Stimulated activated naive B cell treated with anti-CD40 and anti-IgM and Interleukin-4, amounts not matched to agents 10 μg/mL and 1 μg/mL and 100 μg/mL, for 72 hours (primary cell): Measurements from ENCODE around the gene PIH1D1.

ENCODE experiments used
- ATAC-seq, 2 donors: fragments of 150-1000 bp; cut with Tn5 transposase; replicated peaks; 2 replicates each; pipeline ENCODE4 v1.10.0; 2021; ENCODE audit warnings: moderate library complexity in 1 of 2
- DNase-seq: peaks from one replicate; pipeline ENCODE4 v3.0.0; 2021
- H3K27ac Mint-ChIP-seq: one replicate; pipeline ENCODE4 v1.8.0; 2022; ENCODE audit warnings: mild to moderate bottlenecking, mixed read lengths
- H3K27me3 Mint-ChIP-seq, 2 donors: one replicate each; pipeline ENCODE4 v1.8.0; 2022; ENCODE audit warnings: mixed read lengths in 2 of 2
- H3K36me3 Mint-ChIP-seq, 2 donors: one replicate each; pipeline ENCODE4 v1.8.0; 2022; ENCODE audit warnings: mixed read lengths in 2 of 2, mild to moderate bottlenecking in 1 of 2
- H3K4me1 Mint-ChIP-seq, 2 donors: one replicate each; pipeline ENCODE4 v1.8.0; 2022; ENCODE audit warnings: mixed read lengths in 2 of 2, mild to moderate bottlenecking in 1 of 2
- H3K4me3 Mint-ChIP-seq, 2 donors: one replicate each; pipeline ENCODE4 v1.8.0; 2022; ENCODE audit warnings: mild to moderate bottlenecking in 2 of 2, mixed read lengths in 2 of 2, moderate library complexity in 1 of 2
- H3K9me3 Mint-ChIP-seq, 2 donors: one replicate each; pipeline ENCODE4 v1.8.0; 2022; ENCODE audit warnings: mixed read lengths in 2 of 2, mild to moderate bottlenecking in 1 of 2

PIH1D1 gene

GRCh38 chr19:49430172-49430677 is 21.4 kb downstream of the PIH1D1 start:
- Mint-ChIP-seq H3K27ac (no peak overlapping the region), H3K36me3 (peaks cover 2 to 4% of the 10 kb centered on the region in 2 donors), H3K4me3 (no peak overlapping the region), H3K4me1 (peaks cover 52 to 70% of the 10 kb centered on the region in 2 donors), H3K27me3 (peaks cover 87 to 98% of the 10 kb centered on the region in 2 donors), H3K9me3 (peaks cover 0 to 3% of the 10 kb centered on the region in 2 donors)
- DNase-seq (no peak), ATAC-seq (no peak)

DNA sequence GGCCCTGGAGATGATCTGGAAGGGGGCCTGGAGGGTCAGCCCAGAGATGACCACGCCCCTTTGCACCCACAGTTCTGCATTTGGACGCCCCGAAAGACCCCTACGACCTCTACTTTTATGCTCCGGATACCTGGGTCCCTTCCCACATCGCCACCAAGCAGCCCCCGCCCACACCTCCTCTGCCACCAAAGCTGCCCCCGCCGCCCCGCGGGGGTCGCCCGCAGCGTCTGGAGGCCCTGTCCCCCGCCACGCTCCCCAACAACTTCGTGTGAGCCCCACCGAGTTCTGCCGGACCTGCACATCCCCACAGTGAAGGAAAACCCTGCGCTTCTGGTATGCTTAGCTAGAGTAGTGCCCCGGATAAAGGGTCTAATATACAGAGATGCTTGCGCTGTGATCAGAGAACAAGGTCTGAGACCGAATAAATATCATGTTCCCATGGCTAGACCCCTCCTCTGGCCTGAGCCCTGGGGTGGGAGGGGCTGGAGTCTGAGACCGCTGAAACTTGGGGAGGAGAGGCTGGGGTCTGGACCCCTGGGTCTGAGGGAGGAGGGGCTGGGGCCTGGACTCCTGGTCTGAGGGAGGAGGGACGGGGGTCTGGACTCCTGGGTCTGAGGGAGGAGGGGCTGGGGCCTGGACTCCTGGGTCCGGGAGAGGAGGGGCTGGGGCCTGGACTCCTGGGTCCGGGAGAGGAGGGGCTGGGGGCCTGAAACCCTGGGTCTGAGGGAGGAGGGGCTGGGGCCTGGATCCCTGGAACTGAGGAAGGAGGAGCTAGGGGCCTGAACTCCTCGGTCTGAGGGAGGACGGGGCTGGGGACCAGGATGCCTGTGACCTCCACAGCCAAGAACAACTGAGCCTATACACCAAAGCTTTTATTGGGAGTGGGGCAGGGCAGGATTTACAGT is 22.8 kb downstream of the PIH1D1 start:
- Mint-ChIP-seq H3K36me3 (peaks cover 2 to 4% of the 10 kb centered on the region in 2 donors), H3K27ac (no peak overlapping the region), H3K4me1 (peaks cover 53 to 75% of the 10 kb centered on the region in 2 donors), H3K27me3 (peaks cover 91 to 99% of the 10 kb centered on the region in 2 donors), H3K4me3 (peak overlapping the region; percentile 53 to 66), H3K9me3 (peaks cover 0 to 3% of the 10 kb centered on the region in 2 donors)
- no peak for ATAC-seq
- DNase-seq: no peak

- ATAC-seq: peak; percentile 46 to 52
- no peak for DNase-seq
- Mint-ChIP-seq H3K9me3 (peaks cover 0 to 3% of the 10 kb centered on the region in 2 donors), H3K36me3 (peaks cover 2 to 4% of the 10 kb centered on the region in 2 donors), H3K4me1 (peaks cover 55 to 76% of the 10 kb centered on the region in 2 donors), H3K27me3 (peaks cover 91 to 99% of the 10 kb centered on the region in 2 donors), H3K27ac (no peak overlapping the region), H3K4me3 (peak overlapping the region; percentile 53 to 66)
Observed at GRCh38 chr19:49427855-49428546, 23.6 kb downstream of the PIH1D1 start.

DNA sequence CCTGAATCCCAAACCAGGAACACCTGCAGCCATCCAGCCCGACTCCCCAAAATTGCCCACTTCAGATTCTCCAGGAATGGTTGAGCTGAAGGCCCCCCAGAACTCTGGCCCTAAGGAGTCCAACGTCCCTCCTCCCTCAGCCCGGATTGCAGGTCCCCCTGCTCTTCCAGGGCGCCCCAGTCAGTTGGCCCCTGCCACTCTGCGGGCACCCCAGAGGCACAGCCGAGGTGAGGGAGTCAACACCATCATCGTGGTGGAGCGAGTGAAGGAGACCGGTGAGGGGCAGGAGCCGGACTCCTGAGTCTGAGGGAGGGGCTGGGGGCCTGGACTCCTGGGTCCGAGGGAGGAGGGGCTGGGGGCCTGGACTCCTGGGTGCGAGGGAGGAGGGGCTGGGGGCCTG is 24.3 kb downstream of the PIH1D1 start:
- Mint-ChIP-seq H3K27me3 (peaks cover 92 to 99% of the 10 kb centered on the region in 2 donors), H3K4me3 (peak overlapping the region in 1 of 2 donors; percentile 23), H3K27ac (no peak overlapping the region), H3K9me3 (peaks cover 0 to 3% of the 10 kb centered on the region in 2 donors), H3K4me1 (peaks cover 56 to 76% of the 10 kb centered on the region in 2 donors), H3K36me3 (peaks cover 2 to 3% of the 10 kb centered on the region in 2 donors)
- DNase-seq: no peak
- ATAC-seq: no peak

- peaks cover 61 to 84% of the 10 kb centered on the region in 2 donors for H3K4me1 Mint-ChIP-seq
- peak overlapping the region; percentile 15 for H3K27ac Mint-ChIP-seq
- peaks cover 92 to 99% of the 10 kb centered on the region in 2 donors for H3K27me3 Mint-ChIP-seq
- DNase-seq: no peak
- H3K4me3 Mint-ChIP-seq: no peak overlapping the region
- H3K9me3 Mint-ChIP-seq: no peaks in the 10 kb centered on the region
- no peak for ATAC-seq
- H3K36me3 Mint-ChIP-seq: peaks cover 0 to 2% of the 10 kb centered on the region in 2 donors
Observed at GRCh38 chr19:49425922-49426592, 25.6 kb downstream of the PIH1D1 start.

DNA sequence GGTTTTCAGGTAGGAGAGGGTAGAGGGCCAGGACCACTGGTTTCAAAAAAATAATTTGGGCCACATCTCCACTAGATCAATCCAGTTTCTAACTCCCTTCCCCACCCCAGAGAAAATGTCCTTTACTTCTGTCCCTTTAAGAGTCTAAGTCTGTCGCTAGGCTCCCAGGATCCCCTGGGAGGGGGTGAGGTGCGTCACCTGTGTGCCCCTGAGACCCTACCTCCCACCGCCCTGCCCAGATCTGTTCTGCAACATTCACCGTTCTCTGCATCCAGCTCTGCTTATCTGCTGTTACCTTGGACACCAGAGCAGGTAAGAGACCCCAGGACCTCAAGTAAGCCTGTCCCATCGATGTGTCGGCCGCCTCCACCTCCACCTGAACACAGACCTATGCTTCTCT is 26.4 kb downstream of the PIH1D1 start, which contains the start of gene GFY:
Gene GFY, plus strand, starts transcription at position 211 of the 400 bp plus-strand sequence. CDS start 1,043 bp downstream, outside the sequence.
- ATAC-seq (no peak), DNase-seq (no peak)
- H3K27me3 Mint-ChIP-seq: peaks cover 92 to 99% of the 10 kb centered on the region in 2 donors
- no peaks in the 10 kb centered on the region for H3K9me3 Mint-ChIP-seq
- H3K4me1 Mint-ChIP-seq: peaks cover 58 to 86% of the 10 kb centered on the region in 2 donors
- no peak within 1 kb of the TSS for H3K4me3 Mint-ChIP-seq
- peaks cover 0 to 2% of the 10 kb centered on the region in 2 donors for H3K36me3 Mint-ChIP-seq
- peak within 1 kb of the TSS; percentile 15 for H3K27ac Mint-ChIP-seq

DNA sequence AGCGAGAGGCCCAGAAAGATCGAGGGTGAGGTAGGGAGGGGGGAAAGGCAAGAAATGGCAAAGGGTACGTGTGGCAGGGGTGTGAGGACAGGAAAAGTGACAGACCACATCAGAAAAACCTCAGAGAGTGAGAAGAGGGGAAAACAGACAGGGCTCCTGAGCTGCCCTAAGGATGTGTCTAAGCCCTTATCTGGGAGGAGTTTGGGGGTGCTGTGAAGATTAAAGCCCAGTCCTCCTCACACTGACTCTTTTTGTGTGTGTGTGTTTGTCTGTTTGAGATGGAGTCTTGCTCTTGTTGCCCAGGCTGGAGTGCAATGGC is 27.7 kb downstream of the PIH1D1 start:
- ATAC-seq (no peak), DNase-seq (no peak)
- H3K36me3 Mint-ChIP-seq: peaks cover 0 to 2% of the 10 kb centered on the region in 2 donors
- peaks cover 94 to 100% of the 10 kb centered on the region in 2 donors for H3K27me3 Mint-ChIP-seq
- H3K4me3 Mint-ChIP-seq: no peak overlapping the region
- no peaks in the 10 kb centered on the region for H3K9me3 Mint-ChIP-seq
- peaks cover 54 to 80% of the 10 kb centered on the region in 2 donors for H3K4me1 Mint-ChIP-seq
- H3K27ac Mint-ChIP-seq: no peak overlapping the region

GRCh38 chr19:49423071-49423984 is 28.3 kb downstream of the PIH1D1 start, which contains the start of gene PTH2:
PTH2 (minus strand) TSS chr19:49423441; CDS start chr19:49423339, 102 bp downstream.
- no peaks in the 10 kb centered on the region for H3K9me3 Mint-ChIP-seq
- DNase-seq: no peak
- peak in 1 of 2 donors; percentile 18 for ATAC-seq
- peak within 1 kb of the TSS; percentile 78 to 80 for H3K4me3 Mint-ChIP-seq
- peaks cover 0 to 2% of the 10 kb centered on the region in 2 donors for H3K36me3 Mint-ChIP-seq
- H3K27ac Mint-ChIP-seq: peak within 1 kb of the TSS; percentile 91
- H3K4me1 Mint-ChIP-seq: peaks cover 49 to 74% of the 10 kb centered on the region in 2 donors
- H3K27me3 Mint-ChIP-seq: peaks cover 92 to 100% of the 10 kb centered on the region in 2 donors

DNA sequence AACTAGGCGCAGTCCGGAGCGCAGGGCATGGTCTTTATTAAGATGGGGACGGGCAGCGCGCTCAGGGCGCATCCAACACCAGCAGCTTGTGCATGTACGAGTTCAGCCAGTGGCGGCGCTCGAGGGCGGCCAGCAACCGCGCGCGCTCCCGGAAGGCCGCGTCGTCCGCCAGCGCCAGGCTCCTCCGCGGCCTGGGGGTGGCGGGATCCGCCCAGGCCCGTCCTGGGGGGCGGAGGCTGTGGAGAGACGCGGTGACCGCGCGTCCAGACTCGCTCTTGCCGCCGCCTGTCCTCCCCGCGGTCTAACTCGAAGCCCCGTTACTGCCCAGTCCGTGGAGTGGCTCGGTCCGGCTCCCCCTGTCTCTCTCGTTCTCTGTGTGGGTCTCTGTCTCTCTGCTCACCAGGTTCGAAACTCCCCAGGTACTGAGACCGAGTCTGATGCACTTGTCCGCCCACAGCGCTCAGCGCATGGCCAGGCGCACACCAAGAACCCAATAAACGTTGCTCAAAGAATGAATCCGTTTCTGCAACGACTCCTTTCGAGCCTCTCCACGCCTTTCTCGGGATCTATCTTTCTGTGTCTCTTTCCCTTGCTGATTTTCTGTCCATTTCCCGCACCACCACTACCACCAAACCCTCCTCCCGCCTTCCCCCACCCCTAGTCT is 29.1 kb downstream of the PIH1D1 start:
- ATAC-seq: peak; percentile 54 to 60
- DNase-seq: no peak
- Mint-ChIP-seq H3K4me3 (peak overlapping the region; percentile 78 to 80), H3K27me3 (peaks cover 91 to 100% of the 10 kb centered on the region in 2 donors), H3K36me3 (peaks cover 0 to 2% of the 10 kb centered on the region in 2 donors), H3K9me3 (no peaks in the 10 kb centered on the region), H3K4me1 (peaks cover 45 to 69% of the 10 kb centered on the region in 2 donors), H3K27ac (peak overlapping the region; percentile 91)

DNA sequence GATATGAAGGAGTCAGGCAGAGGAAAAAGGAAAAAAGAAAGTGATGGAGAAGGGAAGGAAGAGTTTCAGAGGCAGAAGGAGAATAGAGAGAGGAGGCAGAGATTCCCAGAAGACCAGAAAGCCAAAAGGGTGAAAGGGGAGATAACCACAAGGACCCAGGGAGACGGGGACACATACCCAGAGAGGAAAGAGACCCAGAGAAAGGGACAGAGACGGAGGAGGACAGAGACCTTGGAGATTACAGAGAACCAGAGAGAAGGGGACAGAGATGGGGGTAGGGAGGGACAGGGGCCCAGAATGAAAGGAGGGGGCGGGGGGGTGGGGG is 29.8 kb downstream of the PIH1D1 start:
- Mint-ChIP-seq H3K27me3 (peaks cover 90 to 98% of the 10 kb centered on the region in 2 donors), H3K9me3 (no peaks in the 10 kb centered on the region), H3K27ac (peak overlapping the region; percentile 34), H3K4me1 (peaks cover 42 to 65% of the 10 kb centered on the region in 2 donors), H3K36me3 (peaks cover 0 to 1% of the 10 kb centered on the region in 2 donors), H3K4me3 (peak overlapping the region; percentile 47 to 66)
- DNase-seq (no peak), ATAC-seq (no peak)

DNA sequence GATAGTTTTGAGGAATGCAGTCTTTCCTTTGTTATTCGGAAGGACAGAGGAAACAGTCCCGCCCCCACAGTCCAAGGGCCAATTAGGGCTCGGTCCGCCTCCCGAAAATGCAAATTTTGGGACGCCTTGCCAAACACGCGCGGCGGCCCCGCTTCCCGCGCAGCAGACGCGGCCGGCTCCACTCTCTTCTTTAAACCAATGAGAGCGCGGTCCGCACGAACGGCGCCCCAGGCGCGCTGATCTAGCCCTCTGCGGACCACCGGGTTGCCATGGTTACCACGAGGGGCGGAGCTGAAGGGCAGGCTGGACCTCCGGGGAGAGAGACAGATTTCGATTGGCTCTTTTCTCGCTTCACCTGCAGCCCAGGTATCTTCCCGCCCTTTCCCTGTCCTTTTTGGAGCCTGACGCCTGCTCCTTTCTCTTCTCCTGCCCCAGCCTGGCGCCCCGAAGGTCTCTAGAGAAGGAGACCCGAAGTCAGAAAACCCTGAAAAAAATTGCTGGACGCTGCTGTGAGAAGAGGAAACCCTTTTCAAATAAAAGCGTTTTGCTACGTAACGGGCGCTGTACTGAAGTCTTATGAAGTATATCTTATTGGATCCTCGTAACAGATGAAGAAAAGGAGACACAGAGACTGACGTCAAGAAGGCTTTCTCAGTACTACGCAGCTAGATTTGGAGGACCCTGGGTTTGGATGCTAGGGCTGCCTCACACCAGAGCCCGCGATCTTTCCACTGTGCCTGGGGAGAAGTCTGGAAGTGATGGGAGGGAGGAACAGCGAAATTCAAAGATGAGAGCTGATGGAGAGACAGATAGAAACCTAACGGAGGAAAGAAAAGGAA is 30.4 kb downstream of the PIH1D1 start:
- ATAC-seq (peak; percentile 38 to 48), DNase-seq (no peak)
- Mint-ChIP-seq H3K27ac (peak overlapping the region; percentile 34), H3K36me3 (no peaks in the 10 kb centered on the region), H3K9me3 (no peaks in the 10 kb centered on the region), H3K4me1 (peaks cover 36 to 59% of the 10 kb centered on the region in 2 donors), H3K27me3 (peaks cover 84 to 97% of the 10 kb centered on the region in 2 donors), H3K4me3 (peak overlapping the region; percentile 47 to 66)

- H3K9me3 Mint-ChIP-seq: no peaks in the 10 kb centered on the region
- no peaks in the 10 kb centered on the region for H3K36me3 Mint-ChIP-seq
- H3K27me3 Mint-ChIP-seq: peaks cover 74 to 87% of the 10 kb centered on the region in 2 donors
- peaks cover 29 to 53% of the 10 kb centered on the region in 2 donors for H3K4me1 Mint-ChIP-seq
- peak overlapping the region; percentile 8 to 39 for H3K4me3 Mint-ChIP-seq
- H3K27ac Mint-ChIP-seq: no peak overlapping the region
- ATAC-seq: no peak
- DNase-seq: no peak
Observed at GRCh38 chr19:49420227-49420626, 31.4 kb downstream of the PIH1D1 start.
